ENCODE results near the gene FGF7. TPM values are rescaled to one million over a fixed set of nuclear protein-coding genes. Genes with fewer than 3 reads are reported as not detected.
A peak's percentile ranks its signal among the peaks of the same experiment; 100 is the strongest.

The FGF7 gene
- total RNA-seq, 1 experiment from 2014 or later, result not detected

- intact Hi-C loops (cut with micrococcal nuclease), result loop anchor here (5.0 kb wide), 1 partner anchor 37 kb away; no protein-coding TSS in a partner anchor
- Histone ChIP-seq H3K4me3 (ENCODE audit: low read length) (no peak overlapping the region), H2AFZ (ENCODE audit: low read length) (no peak overlapping the region), H3F3A (ENCODE audit: low read length, unreplicated experiment) (no peaks in the 10 kb centered on the region), H3K4me2 (ENCODE audit: low read length) (no peak overlapping the region), H3K27me3 (ENCODE audit: low read length) (no peaks in the 10 kb centered on the region), H3K9ac (ENCODE audit: low read length) (no peak overlapping the region), H3K9me3 (ENCODE audit: low read length) (no peaks in the 10 kb centered on the region), H3K27ac (ENCODE audit: low read length) (no peak overlapping the region), H3K79me2 (ENCODE audit: low read length) (no peaks in the 10 kb centered on the region), H4K20me1 (ENCODE audit: low read length) (no peaks in the 10 kb centered on the region), H3K4me1 (ENCODE audit: insufficient read depth, low read length) (peaks cover 16% of the 10 kb centered on the region), H3K9me2 (replicated peaks; ENCODE audit: low read length) (no peaks in the 10 kb centered on the region), H3K36me3 (ENCODE audit: low read depth, low read length) (no peaks in the 10 kb centered on the region)
- CTCF ChIA-PET, result no interaction called here
- DNase-seq (no peak), ATAC-seq (no peak)
- POLR2A ChIA-PET (ENCODE audit: unreplicated experiment), result no interaction called here
- no TSS peak for BruUV-seq (replicated peaks)
- no peak for TF ChIP-seq EZH2 (IDR thresholded peaks at IDR 0.05; ENCODE audit: low read length, unreplicated experiment)
- no peak for TF ChIP-seq CTCF (conservative IDR thresholded peaks at IDR 0.05; ENCODE audit: low read depth, low read length)
- TF ChIP-seq EZH2phosphoT487 (IDR thresholded peaks at IDR 0.05; ENCODE audit: borderline replicate concordance, low read length), result no peak
Observed at GRCh38 chr15:49418811-49419210, 4.2 kb upstream of the FGF7 start.

GRCh38 chr15:49421991-49422390 is 1.1 kb upstream of the FGF7 start:
- Histone ChIP-seq H3K9ac (ENCODE audit: low read length) (no peak overlapping the region), H3K27me3 (ENCODE audit: low read length) (no peaks in the 10 kb centered on the region), H3K4me1 (ENCODE audit: insufficient read depth, low read length) (no peaks in the 10 kb centered on the region), H3K4me3 (ENCODE audit: low read length) (no peak overlapping the region), H4K20me1 (ENCODE audit: low read length) (no peaks in the 10 kb centered on the region), H3K9me2 (replicated peaks; ENCODE audit: low read length) (no peaks in the 10 kb centered on the region), H3K4me2 (ENCODE audit: low read length) (no peak overlapping the region; the same call in 1 of the 2 replicates), H2AFZ (ENCODE audit: low read length) (no peak overlapping the region), H3K79me2 (ENCODE audit: low read length) (no peaks in the 10 kb centered on the region), H3K27ac (ENCODE audit: low read length) (no peak overlapping the region), H3F3A (ENCODE audit: low read length, unreplicated experiment) (no peaks in the 10 kb centered on the region), H3K36me3 (ENCODE audit: low read depth, low read length) (no peaks in the 10 kb centered on the region), H3K9me3 (ENCODE audit: low read length) (no peaks in the 10 kb centered on the region)
- intact Hi-C loops (cut with micrococcal nuclease), result loop anchor here (1.0 to 5.0 kb wide), 5 partner anchors 52 to 630 kb away; no protein-coding TSS in a partner anchor
- POLR2A ChIA-PET (ENCODE audit: unreplicated experiment), result no interaction called here
- CTCF ChIA-PET, result interaction anchor here (0.5 to 1.6 kb wide), 3 partner anchors 581 to 723 kb away, joined by 3 to 5 read pairs (median 3); no protein-coding TSS in a partner anchor
- peak; percentile 68 for DNase-seq
- ATAC-seq, result peak; percentile 53
- TF ChIP-seq EZH2 (IDR thresholded peaks at IDR 0.05; ENCODE audit: low read length, unreplicated experiment) (no peak), CTCF (conservative IDR thresholded peaks at IDR 0.05; ENCODE audit: low read depth, low read length) (peak; percentile 79)
- BruUV-seq (replicated peaks), result no TSS peak

- no peaks in the 10 kb centered on the region for H3K9me3 ChIP-seq (ENCODE audit: low read length)
- no peaks in the 10 kb centered on the region for H3K9me2 ChIP-seq (replicated peaks; ENCODE audit: low read length)
- no peak overlapping the region for H3K9ac ChIP-seq (ENCODE audit: low read length)
- no peaks in the 10 kb centered on the region for H3F3A ChIP-seq (ENCODE audit: low read length, unreplicated experiment)
- CTCF ChIA-PET, result no interaction called here
- DNase-seq (no peak), ATAC-seq (no peak)
- no peak overlapping the region for H3K27ac ChIP-seq (ENCODE audit: low read length)
- H3K27me3 ChIP-seq (ENCODE audit: low read length), result no peaks in the 10 kb centered on the region
- H2AFZ ChIP-seq (ENCODE audit: low read length), result no peak overlapping the region
- no peak overlapping the region for H3K4me2 ChIP-seq (ENCODE audit: low read length)
- H3K36me3 ChIP-seq (ENCODE audit: low read depth, low read length), result no peaks in the 10 kb centered on the region
- no peak for TF ChIP-seq EZH2phosphoT487 (IDR thresholded peaks at IDR 0.05; ENCODE audit: borderline replicate concordance, low read length)
- TF ChIP-seq CTCF (conservative IDR thresholded peaks at IDR 0.05; ENCODE audit: low read depth, low read length), result no peak
- no peak for TF ChIP-seq EZH2 (IDR thresholded peaks at IDR 0.05; ENCODE audit: low read length, unreplicated experiment)
- H4K20me1 ChIP-seq (ENCODE audit: low read length), result no peaks in the 10 kb centered on the region
- intact Hi-C loops (cut with micrococcal nuclease), result loop anchor here (2.0 to 5.0 kb wide), 3 partner anchors 562 to 628 kb away; no protein-coding TSS in a partner anchor
- no peaks in the 10 kb centered on the region for H3K79me2 ChIP-seq (ENCODE audit: low read length)
- POLR2A ChIA-PET (ENCODE audit: unreplicated experiment), result no interaction called here
- no peaks in the 10 kb centered on the region for H3K4me1 ChIP-seq (ENCODE audit: insufficient read depth, low read length)
- H3K4me3 ChIP-seq (ENCODE audit: low read length), result no peak overlapping the region
- BruUV-seq (replicated peaks), result no TSS peak
Observed at GRCh38 chr15:49423901-49424550, 984 bp downstream of the FGF7 start.
